GM19452 (cell line): ENCODE measurements around the gene CPED1.
"Not testable (repeated sequence)": the region's sequence is repeated elsewhere in the genome, so short reads cannot be mapped to it uniquely, and the experiment has no call there.

Source experiments
- ATAC-seq: cut with Tn5 transposase; IDR thresholded peaks from one replicate; pipeline ENCODE4 v1.9.1; 2021; ENCODE audit not compliant: unreplicated experiment

CPED1 gene

GRCh38 chr7:121303422-121304101 lies 315.1 kb downstream of the CPED1 start:
- ATAC-seq = no peak

DNA sequence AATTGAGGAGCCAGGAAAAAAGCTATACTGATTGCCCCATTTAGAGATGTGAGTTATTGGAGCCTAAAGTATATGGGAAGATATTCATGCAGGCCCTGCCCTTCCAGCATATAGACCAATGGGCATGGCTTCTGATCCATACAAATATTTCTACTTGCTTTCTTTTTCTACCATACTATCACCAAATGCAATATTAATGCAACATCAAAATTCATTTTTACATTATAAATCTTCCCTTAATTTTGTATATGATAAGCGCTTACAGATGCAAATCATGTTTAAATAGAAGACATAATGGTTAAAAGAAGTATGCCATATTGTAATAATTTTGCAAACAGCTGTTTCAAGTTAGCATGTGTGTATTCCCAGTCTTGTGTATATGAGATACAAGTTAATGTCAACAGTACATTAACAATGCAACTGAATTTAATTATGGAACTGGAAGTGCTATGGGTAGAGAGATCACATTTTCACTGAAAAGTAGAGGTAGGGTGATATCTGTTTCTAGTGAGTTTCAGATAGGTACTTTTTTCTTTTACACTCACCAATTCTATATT lies 315.7 kb downstream of the CPED1 start:
- no peak for ATAC-seq

DNA sequence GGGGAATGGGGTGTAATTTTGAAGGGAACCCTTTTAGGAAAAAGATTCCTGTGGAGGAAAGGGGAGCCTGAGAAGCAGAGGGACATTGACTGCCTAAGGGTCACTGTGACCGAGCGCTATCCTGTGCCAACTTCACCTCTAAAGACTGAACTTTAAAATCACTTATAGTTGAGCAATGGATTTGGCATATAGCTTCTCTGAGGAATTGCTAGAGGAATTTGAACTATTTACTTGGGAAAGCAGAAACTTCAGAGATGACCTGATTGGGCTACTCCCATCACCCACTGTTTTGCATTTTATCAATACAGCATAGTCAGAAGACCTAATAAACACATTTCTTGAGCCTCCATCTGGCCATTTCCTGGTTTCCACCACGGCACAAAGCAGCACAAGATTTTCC lies 316.6 kb downstream of the CPED1 start:
- no peak for ATAC-seq

DNA sequence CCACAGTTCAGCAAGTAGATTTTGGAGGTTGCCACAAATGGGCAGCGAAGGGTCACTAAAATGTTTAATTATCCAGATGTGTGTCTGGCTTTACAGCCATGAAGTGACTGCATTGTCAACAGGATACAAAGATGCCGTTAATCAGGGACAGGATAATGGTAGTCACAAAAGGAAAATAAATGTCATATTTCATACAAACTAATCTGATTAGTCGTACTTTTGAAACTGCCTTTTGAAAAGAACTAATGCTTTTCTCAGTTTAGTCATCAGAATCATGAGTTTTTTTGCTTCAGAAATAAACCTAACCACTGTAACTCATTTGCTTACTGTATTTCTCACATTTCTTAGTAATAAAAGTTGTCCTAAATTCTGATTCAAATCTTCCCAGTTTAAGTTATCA lies 318.1 kb downstream of the CPED1 start:
- ATAC-seq = no peak

GRCh38 chr7:121307021-121307574 lies 318.6 kb downstream of the CPED1 start:
- no peak for ATAC-seq

GRCh38 chr7:121313220-121313792 lies 324.8 kb downstream of the CPED1 start:
- ATAC-seq = no peak

DNA sequence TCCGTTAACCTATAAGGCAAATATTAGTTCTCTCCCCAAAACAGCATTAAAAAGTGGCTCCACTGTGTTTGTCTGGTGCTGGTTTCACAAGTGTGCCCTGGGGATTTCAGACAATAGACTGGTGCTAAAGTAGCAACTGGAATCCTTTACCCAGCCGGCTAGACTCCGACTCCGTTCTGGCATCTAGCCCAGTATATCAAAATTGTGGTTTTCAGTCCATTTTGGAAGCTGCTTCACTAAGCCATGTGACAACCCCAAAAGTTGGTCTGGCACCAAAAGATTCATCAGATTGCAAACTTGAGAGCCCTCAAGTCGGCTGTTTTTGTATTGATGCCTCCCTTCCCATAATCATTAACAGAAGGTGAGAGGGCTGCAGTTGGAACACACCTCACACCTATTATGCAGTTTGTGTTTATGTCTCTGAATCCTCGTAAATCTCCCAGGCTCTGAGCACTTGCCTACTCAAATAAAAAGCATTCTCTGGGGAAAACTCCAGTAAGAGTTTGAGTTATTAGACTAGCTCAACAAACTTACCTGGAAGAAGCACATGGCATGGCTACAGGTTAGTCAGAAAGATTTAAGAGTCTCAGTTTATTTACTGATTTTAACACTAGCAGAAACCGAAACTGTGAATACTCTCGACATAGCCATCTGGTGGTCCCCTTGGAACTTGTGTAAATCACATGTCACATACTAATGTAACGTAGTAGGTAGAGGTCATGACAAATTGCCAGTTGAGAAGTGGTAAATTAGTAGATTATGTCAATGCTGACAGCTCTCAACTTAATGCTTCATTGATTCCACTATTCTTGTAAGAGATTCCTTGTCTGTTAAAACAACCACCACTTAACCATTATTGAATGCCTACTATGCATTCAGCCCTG lies 325.5 kb downstream of the CPED1 start:
- peak; percentile 90 for ATAC-seq

DNA sequence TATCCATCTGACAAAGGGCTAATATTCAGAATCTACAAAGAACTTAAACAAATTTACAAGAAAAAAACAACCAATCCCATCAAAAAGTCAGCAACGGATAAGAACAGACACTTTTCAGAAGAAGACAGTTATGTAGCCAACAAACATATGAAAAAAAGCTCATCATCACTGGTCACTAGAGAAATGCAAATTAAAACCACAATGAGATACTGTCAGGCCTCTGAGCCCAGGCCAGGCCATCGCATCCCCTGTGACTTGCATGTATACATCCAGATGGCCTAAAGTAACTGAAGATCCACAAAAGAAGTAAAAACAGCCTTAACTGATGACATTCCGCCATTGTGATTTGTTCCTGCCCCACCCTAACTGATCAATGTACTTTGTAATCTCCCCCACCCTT lies 326.7 kb downstream of the CPED1 start:
- ATAC-seq = not testable (repeated sequence)

GRCh38 chr7:121322460-121322859 lies 333.9 kb downstream of the CPED1 start:
- no peak for ATAC-seq

GRCh38 chr7:121323515-121324302 lies 335.2 kb downstream of the CPED1 start:
- no peak for ATAC-seq

- ATAC-seq = no peak
These were observed 339.2 kb downstream of the CPED1 start for GRCh38 chr7:121327671-121328070.

DNA sequence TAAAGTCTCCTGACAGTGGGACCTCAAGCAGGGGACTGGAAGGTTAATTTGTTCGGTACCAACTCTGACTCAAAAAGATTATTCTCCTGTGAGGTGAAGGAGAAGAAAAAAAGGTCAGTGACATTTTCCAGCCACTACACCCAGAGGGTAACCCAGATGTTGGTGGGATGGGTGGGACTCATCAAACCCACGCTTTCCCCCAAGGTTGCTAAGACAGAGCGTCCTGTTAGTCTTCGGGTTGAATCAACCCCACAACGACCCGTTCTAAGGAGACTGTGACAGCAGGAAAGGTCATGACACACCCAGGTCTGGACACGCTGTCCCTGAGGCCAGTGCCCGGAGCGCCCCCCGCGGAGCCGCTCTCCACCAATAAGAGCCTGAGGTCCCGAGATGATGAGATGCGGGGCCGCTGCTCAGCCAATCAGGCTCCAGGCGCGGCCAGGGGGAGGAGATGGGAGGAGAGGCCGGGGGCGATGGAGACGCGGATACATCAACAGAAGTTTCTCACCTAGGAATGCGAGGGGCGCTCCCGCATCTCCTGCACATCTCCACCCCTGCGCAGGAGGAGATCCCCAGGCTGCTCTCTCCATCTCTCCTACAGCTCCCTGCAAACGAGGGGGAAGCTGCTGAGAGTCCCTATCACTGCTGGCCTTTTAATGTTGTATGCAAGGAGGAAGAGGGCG lies 340.1 kb downstream of the CPED1 start, which contains the start of gene WNT16:
Gene WNT16 (plus strand): TSS at position 493 of the 683 bp plus-strand sequence. CDS start 293 bp downstream, outside the sequence.
- ATAC-seq = no peak

GRCh38 chr7:121329191-121330052 lies 340.9 kb downstream of the CPED1 start:
- peak; percentile 63 for ATAC-seq

- peak; percentile 31 for ATAC-seq
These were observed 341.7 kb downstream of the CPED1 start for GRCh38 chr7:121330053-121330833.

DNA sequence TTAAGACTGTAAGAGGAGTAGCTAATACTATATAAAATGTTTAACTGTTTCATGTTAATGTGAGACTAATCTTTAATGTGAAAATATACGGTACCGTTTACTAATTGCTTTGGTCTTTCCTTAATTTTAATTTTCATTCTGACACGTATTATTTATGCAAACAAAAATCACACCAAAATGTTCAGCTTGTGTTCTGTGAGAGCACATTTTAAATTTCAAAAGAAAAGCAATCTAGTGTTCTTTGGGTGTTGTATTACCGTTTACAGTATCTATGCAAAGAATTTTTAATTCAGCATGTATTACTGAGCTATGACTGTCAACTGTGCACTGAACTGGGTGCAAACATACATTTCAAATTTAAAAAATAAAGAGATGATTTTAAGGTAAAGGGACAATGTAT lies 342.5 kb downstream of the CPED1 start:
- ATAC-seq = no peak

DNA sequence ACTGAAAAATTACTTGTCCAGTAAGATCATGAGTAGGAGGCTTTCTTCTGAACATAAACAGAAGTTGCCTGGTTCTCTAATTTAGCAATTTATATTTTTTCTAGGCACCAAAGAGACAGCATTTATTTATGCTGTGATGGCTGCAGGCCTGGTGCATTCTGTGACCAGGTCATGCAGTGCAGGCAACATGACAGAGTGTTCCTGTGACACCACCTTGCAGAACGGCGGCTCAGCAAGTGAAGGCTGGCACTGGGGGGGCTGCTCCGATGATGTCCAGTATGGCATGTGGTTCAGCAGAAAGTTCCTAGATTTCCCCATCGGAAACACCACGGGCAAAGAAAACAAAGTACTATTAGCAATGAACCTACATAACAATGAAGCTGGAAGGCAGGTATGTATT lies 343.1 kb downstream of the CPED1 start:
- no peak for ATAC-seq

DNA sequence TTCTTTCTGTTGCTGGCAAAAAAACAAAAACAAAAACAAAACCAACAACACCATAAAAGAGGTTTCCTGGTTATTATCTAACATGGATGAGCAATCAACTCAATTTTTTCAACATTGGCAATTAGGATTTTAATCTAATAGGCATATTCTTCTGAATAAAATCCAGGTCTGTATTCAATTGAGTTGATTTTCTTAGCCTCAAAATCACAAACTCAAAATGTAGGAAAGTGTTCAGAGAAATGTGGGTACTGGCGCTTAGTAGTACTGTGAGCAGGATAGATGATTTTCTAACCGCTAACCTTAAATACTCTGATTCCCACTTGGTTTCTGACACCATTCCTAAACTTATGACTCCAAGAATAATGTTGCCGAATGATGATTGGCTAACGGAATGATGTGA lies 345.9 kb downstream of the CPED1 start:
- ATAC-seq = no peak
